GM12878 (cell line): ENCODE measurements around the gene CDK5R1. TPM values are rescaled to one million over a fixed set of nuclear protein-coding genes. Genes with fewer than 3 reads are reported as not detected.

Source experiments
- ATF3 ChIP-seq: IDR thresholded peaks from 2 replicates; pipeline ENCODE4 v1.6.1; 2011; ENCODE audit warnings: low read depth, mild to moderate bottlenecking, low read length, moderate library complexity, borderline replicate concordance; ENCODE audit errors: extremely low read depth
- BCL11A ChIP-seq: IDR thresholded peaks from 2 replicates; pipeline ENCODE4 v1.6.1; 2011; ENCODE audit warnings: low read depth, low read length
- DPF2 ChIP-seq: fragments of 450-650 bp; IDR thresholded peaks from 2 replicates; pipeline ENCODE4 v1.6.1; 2017; ENCODE audit warnings: mild to moderate bottlenecking
- FOXK2 ChIP-seq: fragments of 450-650 bp; IDR thresholded peaks from 2 replicates; pipeline ENCODE4 v1.6.1; 2017; ENCODE audit warnings: mild to moderate bottlenecking, moderate library complexity
- GATAD2B ChIP-seq: fragments of 450-650 bp; conservative IDR thresholded peaks from 2 replicates; pipeline ENCODE4 v1.6.1; 2017; ENCODE audit warnings: low read depth, mild to moderate bottlenecking, moderate library complexity
- KDM1A ChIP-seq: fragments of 200-600 bp; sonication (generic); IDR thresholded peaks from 2 replicates; pipeline ENCODE4 v1.6.1; 2016; ENCODE audit warnings: borderline replicate concordance
- NFXL1 ChIP-seq: fragments of 450-650 bp; IDR thresholded peaks from 2 replicates; pipeline ENCODE4 v1.6.1; 2017; ENCODE audit warnings: antibody characterized with exemption, mild to moderate bottlenecking, borderline replicate concordance
- PAX5 ChIP-seq: IDR thresholded peaks from 2 replicates; pipeline ENCODE4 v1.6.1; 2011; ENCODE audit warnings: low read depth, low read length, borderline replicate concordance
- RB1 ChIP-seq: fragments of 450-650 bp; formaldehyde crosslinking; IDR thresholded peaks from 2 replicates; pipeline ENCODE4 v1.6.1; 2017; ENCODE audit warnings: mild to moderate bottlenecking, borderline replicate concordance
- RBBP5 ChIP-seq: fragments of 200-600 bp; sonication (generic); conservative IDR thresholded peaks from 2 replicates; pipeline ENCODE4 v1.6.1; 2016
- RELA ChIP-seq: fragments of 450-650 bp; IDR thresholded peaks from 2 replicates; pipeline ENCODE4 v1.8.0; 2014; ENCODE audit warnings: borderline replicate concordance; ENCODE audit not compliant: partially characterized antibody
- SIN3A ChIP-seq: IDR thresholded peaks from 2 replicates; pipeline ENCODE4 v1.6.1; 2012; ENCODE audit warnings: low read depth, low read length, improper control_type of control experiment
- SMAD1 ChIP-seq: fragments of 450-650 bp; IDR thresholded peaks from 2 replicates; pipeline ENCODE4 v1.6.1; 2018; ENCODE audit warnings: mild to moderate bottlenecking, low read depth; ENCODE audit not compliant: partially characterized antibody
- SP1 ChIP-seq: IDR thresholded peaks from one replicate; pipeline ENCODE4 v1.6.1; 2011; ENCODE audit warnings: low read depth, low read length
- SREBF1 ChIP-seq: IDR thresholded peaks from 2 replicates; pipeline ENCODE4 v1.6.1; 2012; ENCODE audit warnings: mild to moderate bottlenecking, low read length
- TCF7 ChIP-seq: IDR thresholded peaks from 2 replicates; pipeline ENCODE4 v1.6.1; 2014; ENCODE audit warnings: antibody characterized with exemption, borderline replicate concordance
- YY1 ChIP-seq: IDR thresholded peaks from 2 replicates; pipeline ENCODE4 v1.6.1; 2011; ENCODE audit warnings: low read depth, mild to moderate bottlenecking, low read length
- ZNF24 ChIP-seq: fragments of 450-650 bp; IDR thresholded peaks from 2 replicates; pipeline ENCODE4 v1.6.1; 2017; ENCODE audit warnings: antibody characterized with exemption, mild to moderate bottlenecking
- ZNF592 ChIP-seq: fragments of 450-650 bp; IDR thresholded peaks from 2 replicates; pipeline ENCODE4 v1.6.1; 2017; ENCODE audit warnings: mild to moderate bottlenecking, moderate library complexity
- polyA plus RNA-seq, 11 experiments: library from polyadenylated mRNA; depleted of rRNA in 4 of 11; unstranded in 6 of 11; stranded (reverse) in 5 of 11; fragments of >200 nt; fragmentation: Nextera tagmentation in 4 of 11; fragmentation: Illumina TruSeq in 1 of 11; extraction: Ambion mirVana in 4 of 11; extraction: Trizol in 1 of 11; gene quantifications; 1 replicate in 1 of 11; 2 replicates in 10 of 11; pipeline versions ENCODE4 v1.2.1 to v1.2.3, GENCODE V29; 2011 to 2016; ENCODE audit warnings: inconsistent platforms in 2 of 11, missing spikeins in 2 of 11, low read depth in 1 of 11
- total RNA-seq, 4 experiments: library from RNA; depleted of rRNA in 3 of 4; stranded (reverse); fragments of >200 nt in 3 of 4; fragmentation: Illumina TruSeq in 1 of 4; extraction: Trizol in 1 of 4; gene quantifications; 2 replicates each; pipeline versions ENCODE4 v1.2.1 to v1.2.3, GENCODE V29; 2013 to 2021
- TF ChIP-seq, protein P1 (sequence below): IDR thresholded peaks from 2 replicates; pipeline ENCODE4 v1.6.1; 2011; ENCODE audit warnings: borderline replicate concordance, low read depth, mild to moderate bottlenecking, moderate library complexity, low read length; ENCODE audit not compliant: insufficient read depth, poor library complexity, severe bottlenecking
- TF ChIP-seq, protein P2 (sequence below): fragments of 450-650 bp; conservative IDR thresholded peaks from 2 replicates; pipeline ENCODE4 v1.6.1; 2017; ENCODE audit warnings: mild to moderate bottlenecking, moderate library complexity
- TF ChIP-seq, protein P3 (sequence below): IDR thresholded peaks from 2 replicates; pipeline ENCODE4 v1.6.1; 2012; ENCODE audit warnings: low read depth, low read length, improper control_type of control experiment

CDK5R1 gene
- total and polyA plus RNA-seq, 10 of the 15 experiments (the other 5 are each of a cell fraction or from before 2014, with no cell fraction given) = 1.1 to 28.3 (median 12.2) TPM

GRCh38 chr17:32503251-32504165 lies 16.7 kb downstream of the CDK5R1 start (continued):
- TF ChIP-seq, protein P1, sequence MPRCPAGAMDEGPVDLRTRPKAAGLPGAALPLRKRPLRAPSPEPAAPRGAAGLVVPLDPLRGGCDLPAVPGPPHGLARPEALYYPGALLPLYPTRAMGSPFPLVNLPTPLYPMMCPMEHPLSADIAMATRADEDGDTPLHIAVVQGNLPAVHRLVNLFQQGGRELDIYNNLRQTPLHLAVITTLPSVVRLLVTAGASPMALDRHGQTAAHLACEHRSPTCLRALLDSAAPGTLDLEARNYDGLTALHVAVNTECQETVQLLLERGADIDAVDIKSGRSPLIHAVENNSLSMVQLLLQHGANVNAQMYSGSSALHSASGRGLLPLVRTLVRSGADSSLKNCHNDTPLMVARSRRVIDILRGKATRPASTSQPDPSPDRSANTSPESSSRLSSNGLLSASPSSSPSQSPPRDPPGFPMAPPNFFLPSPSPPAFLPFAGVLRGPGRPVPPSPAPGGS = peak; percentile 87
- TF ChIP-seq, protein P2, sequence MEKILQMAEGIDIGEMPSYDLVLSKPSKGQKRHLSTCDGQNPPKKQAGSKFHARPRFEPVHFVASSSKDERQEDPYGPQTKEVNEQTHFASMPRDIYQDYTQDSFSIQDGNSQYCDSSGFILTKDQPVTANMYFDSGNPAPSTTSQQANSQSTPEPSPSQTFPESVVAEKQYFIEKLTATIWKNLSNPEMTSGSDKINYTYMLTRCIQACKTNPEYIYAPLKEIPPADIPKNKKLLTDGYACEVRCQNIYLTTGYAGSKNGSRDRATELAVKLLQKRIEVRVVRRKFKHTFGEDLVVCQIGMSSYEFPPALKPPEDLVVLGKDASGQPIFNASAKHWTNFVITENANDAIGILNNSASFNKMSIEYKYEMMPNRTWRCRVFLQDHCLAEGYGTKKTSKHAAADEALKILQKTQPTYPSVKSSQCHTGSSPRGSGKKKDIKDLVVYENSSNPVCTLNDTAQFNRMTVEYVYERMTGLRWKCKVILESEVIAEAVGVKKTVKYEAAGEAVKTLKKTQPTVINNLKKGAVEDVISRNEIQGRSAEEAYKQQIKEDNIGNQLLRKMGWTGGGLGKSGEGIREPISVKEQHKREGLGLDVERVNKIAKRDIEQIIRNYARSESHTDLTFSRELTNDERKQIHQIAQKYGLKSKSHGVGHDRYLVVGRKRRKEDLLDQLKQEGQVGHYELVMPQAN = no peak
- TF ChIP-seq SIN3A (0 out of 2 replicates have a peak, but pooled peaks have one; percentile 53), YY1 (no peak), RB1 (no peak), DPF2 (peak; percentile 80), BCL11A (peak; percentile 65; the same call in 1 of the 2 replicates), SREBF1 (no peak; the same call in 1 of the 2 replicates), RBBP5 (no peak), KDM1A (no peak), SP1 (peak; percentile 60), SMAD1 (peak; percentile 64), GATAD2B (peak; percentile 72), RELA (no peak), ZNF592 (no peak; the same call in 1 of the 2 replicates), ZNF24 (peak; percentile 76), FOXK2 (peak; percentile 89), ATF3 (no peak), PAX5 (peak; percentile 63), TCF7 (no peak), NFXL1 (no peak)
- TF ChIP-seq, protein P3, sequence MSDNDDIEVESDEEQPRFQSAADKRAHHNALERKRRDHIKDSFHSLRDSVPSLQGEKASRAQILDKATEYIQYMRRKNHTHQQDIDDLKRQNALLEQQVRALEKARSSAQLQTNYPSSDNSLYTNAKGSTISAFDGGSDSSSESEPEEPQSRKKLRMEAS = peak; percentile 71
